Measurements from ENCODE around the gene CLTRN.
"Not testable (repeated sequence)": the region's sequence is repeated elsewhere in the genome, so short reads cannot be mapped to it uniquely, and the experiment has no call there.

DNA sequence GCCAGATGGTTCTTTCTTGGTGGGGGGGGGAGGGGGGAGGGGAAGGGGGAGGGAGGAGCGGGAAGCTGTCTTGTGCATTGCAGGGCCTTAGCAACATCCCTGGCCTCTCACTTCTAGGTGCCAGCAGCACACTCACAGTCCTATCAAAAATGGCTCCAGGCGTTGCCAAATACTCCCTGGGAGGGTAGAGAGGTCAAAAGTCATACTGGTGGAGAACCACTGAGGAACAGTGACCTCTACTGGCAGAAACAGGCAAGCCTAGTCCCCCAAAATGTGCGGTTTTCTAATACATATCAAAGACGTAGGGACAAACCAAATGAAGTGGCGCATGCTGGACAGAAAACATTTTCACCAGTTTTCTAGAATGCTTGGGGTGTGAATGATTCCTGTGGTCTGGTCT, 17.1 kb downstream of the CLTRN start:
- not testable (repeated sequence) for TF ChIP-seq POLR2A (IDR thresholded peaks at IDR 0.05)
- TF ChIP-seq, protein P1, sequence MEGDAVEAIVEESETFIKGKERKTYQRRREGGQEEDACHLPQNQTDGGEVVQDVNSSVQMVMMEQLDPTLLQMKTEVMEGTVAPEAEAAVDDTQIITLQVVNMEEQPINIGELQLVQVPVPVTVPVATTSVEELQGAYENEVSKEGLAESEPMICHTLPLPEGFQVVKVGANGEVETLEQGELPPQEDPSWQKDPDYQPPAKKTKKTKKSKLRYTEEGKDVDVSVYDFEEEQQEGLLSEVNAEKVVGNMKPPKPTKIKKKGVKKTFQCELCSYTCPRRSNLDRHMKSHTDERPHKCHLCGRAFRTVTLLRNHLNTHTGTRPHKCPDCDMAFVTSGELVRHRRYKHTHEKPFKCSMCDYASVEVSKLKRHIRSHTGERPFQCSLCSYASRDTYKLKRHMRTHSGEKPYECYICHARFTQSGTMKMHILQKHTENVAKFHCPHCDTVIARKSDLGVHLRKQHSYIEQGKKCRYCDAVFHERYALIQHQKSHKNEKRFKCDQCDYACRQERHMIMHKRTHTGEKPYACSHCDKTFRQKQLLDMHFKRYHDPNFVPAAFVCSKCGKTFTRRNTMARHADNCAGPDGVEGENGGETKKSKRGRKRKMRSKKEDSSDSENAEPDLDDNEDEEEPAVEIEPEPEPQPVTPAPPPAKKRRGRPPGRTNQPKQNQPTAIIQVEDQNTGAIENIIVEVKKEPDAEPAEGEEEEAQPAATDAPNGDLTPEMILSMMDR (IDR thresholded peaks at IDR 0.05 in 8 of 11, conservative IDR thresholded peaks at IDR 0.05 in 3 of 11) = not testable (repeated sequence)

Data from spleen (tissue), 7 donors.